Activated naive CD8-positive, alpha-beta T cell treated with anti-CD3 and anti-CD28 coated beads for 36 hours (primary cell): ENCODE measurements around the gene PHLDA1. TPM values are rescaled to one million over a fixed set of nuclear protein-coding genes. Genes with fewer than 3 reads are reported as not detected.

Source experiments
- DNase-seq: peaks from one replicate; pipeline ENCODE4 v3.0.0; 2021
- H3K27ac Mint-ChIP-seq: one replicate; pipeline ENCODE4 v1.8.0; 2022; ENCODE audit warnings: mild to moderate bottlenecking, moderate library complexity, mixed read lengths
- H3K27me3 Mint-ChIP-seq: one replicate; pipeline ENCODE4 v1.8.0; 2022; ENCODE audit warnings: mild to moderate bottlenecking, mixed read lengths
- H3K36me3 Mint-ChIP-seq: one replicate; pipeline ENCODE4 v1.8.0; 2021; ENCODE audit warnings: mild to moderate bottlenecking, mixed read lengths
- H3K4me1 Mint-ChIP-seq: one replicate; pipeline ENCODE4 v1.8.0; 2021; ENCODE audit warnings: mixed read lengths
- H3K4me3 Mint-ChIP-seq: one replicate; pipeline ENCODE4 v1.8.0; 2022; ENCODE audit warnings: mild to moderate bottlenecking, moderate library complexity, mixed read lengths
- H3K9me3 Mint-ChIP-seq: one replicate; pipeline ENCODE4 v1.8.0; 2022; ENCODE audit warnings: mixed read lengths
- total RNA-seq, 2 experiments: library from RNA; stranded (reverse); gene quantifications; one replicate each; pipeline ENCODE4 v1.2.3, GENCODE V29; 2021

The PHLDA1 gene
- total RNA-seq, 2 experiments from 2014 or later: 41.5 to 41.9 TPM

DNA sequence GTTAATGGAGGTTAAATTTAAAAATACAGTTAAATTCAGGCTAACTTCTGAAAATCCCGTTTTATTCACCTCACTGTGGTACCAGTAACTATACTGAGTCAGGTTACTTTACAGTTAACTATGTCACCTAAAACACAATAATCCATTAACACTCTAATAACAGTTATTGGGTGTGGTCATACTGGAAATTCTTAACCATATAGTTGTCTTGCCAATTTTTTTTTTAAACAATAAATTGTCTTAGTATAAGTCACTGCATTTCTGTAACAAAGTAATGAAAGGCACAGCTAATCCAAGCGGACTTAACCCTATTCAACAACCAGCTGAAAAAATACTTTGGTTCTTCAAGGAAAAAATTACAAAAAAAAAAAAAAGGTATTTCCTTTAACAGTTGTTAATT is 16.2 kb upstream of the PHLDA1 start:
- Mint-ChIP-seq H3K9me3 (no peaks in the 10 kb centered on the region), H3K27me3 (no peaks in the 10 kb centered on the region), H3K4me1 (peaks cover 5% of the 10 kb centered on the region), H3K36me3 (peaks cover 31% of the 10 kb centered on the region), H3K27ac (no peak overlapping the region), H3K4me3 (no peak overlapping the region)
- no peak for DNase-seq

GRCh38 chr12:76047060-76047459 is 15.5 kb upstream of the PHLDA1 start:
- H3K4me3 Mint-ChIP-seq: no peak overlapping the region
- H3K36me3 Mint-ChIP-seq: peaks cover 30% of the 10 kb centered on the region
- no peaks in the 10 kb centered on the region for H3K27me3 Mint-ChIP-seq
- H3K27ac Mint-ChIP-seq: no peak overlapping the region
- DNase-seq: no peak
- H3K9me3 Mint-ChIP-seq: no peaks in the 10 kb centered on the region
- peaks cover 7% of the 10 kb centered on the region for H3K4me1 Mint-ChIP-seq

- Mint-ChIP-seq H3K36me3 (peaks cover 19% of the 10 kb centered on the region), H3K4me1 (peaks cover 9% of the 10 kb centered on the region), H3K27ac (no peak overlapping the region), H3K27me3 (no peaks in the 10 kb centered on the region), H3K4me3 (no peak overlapping the region), H3K9me3 (no peaks in the 10 kb centered on the region)
- no peak for DNase-seq
Measured at GRCh38 chr12:76043377-76043776, 11.8 kb upstream of the PHLDA1 start.

GRCh38 chr12:76042147-76042546 is 10.6 kb upstream of the PHLDA1 start:
- H3K27ac Mint-ChIP-seq: no peak overlapping the region
- H3K36me3 Mint-ChIP-seq: peaks cover 15% of the 10 kb centered on the region
- H3K9me3 Mint-ChIP-seq: no peaks in the 10 kb centered on the region
- no peak for DNase-seq
- no peaks in the 10 kb centered on the region for H3K27me3 Mint-ChIP-seq
- H3K4me3 Mint-ChIP-seq: no peak overlapping the region
- peaks cover 16% of the 10 kb centered on the region for H3K4me1 Mint-ChIP-seq

- no peaks in the 10 kb centered on the region for H3K27me3 Mint-ChIP-seq
Measured at GRCh38 chr12:76041406-76041805, 9.8 kb upstream of the PHLDA1 start.

GRCh38 chr12:76040461-76040860 is 8.9 kb upstream of the PHLDA1 start:
- Mint-ChIP-seq H3K4me1 (peaks cover 17% of the 10 kb centered on the region), H3K4me3 (no peak overlapping the region), H3K36me3 (peaks cover 9% of the 10 kb centered on the region), H3K27me3 (no peaks in the 10 kb centered on the region), H3K9me3 (no peaks in the 10 kb centered on the region), H3K27ac (peak overlapping the region; percentile 52)
- no peak for DNase-seq

More at GRCh38 chr12:76041406-76041805, 9.8 kb upstream of the PHLDA1 start:
- no peak for DNase-seq
- Mint-ChIP-seq H3K4me3 (no peak overlapping the region), H3K9me3 (no peaks in the 10 kb centered on the region), H3K36me3 (peaks cover 9% of the 10 kb centered on the region), H3K4me1 (peaks cover 12% of the 10 kb centered on the region), H3K27ac (peak overlapping the region; percentile 25)

- peaks cover 29% of the 10 kb centered on the region for H3K4me1 Mint-ChIP-seq
- H3K27me3 Mint-ChIP-seq: no peaks in the 10 kb centered on the region
- H3K4me3 Mint-ChIP-seq: no peak overlapping the region
- DNase-seq: no peak
- H3K36me3 Mint-ChIP-seq: peaks cover 5% of the 10 kb centered on the region
- H3K27ac Mint-ChIP-seq: no peak overlapping the region
- no peaks in the 10 kb centered on the region for H3K9me3 Mint-ChIP-seq
Measured at GRCh38 chr12:76038176-76038575, 6.6 kb upstream of the PHLDA1 start.

GRCh38 chr12:76037130-76038103 is 5.8 kb upstream of the PHLDA1 start:
- Mint-ChIP-seq H3K4me1 (peaks cover 35% of the 10 kb centered on the region), H3K36me3 (peaks cover 5% of the 10 kb centered on the region), H3K27me3 (no peaks in the 10 kb centered on the region), H3K4me3 (no peak overlapping the region), H3K9me3 (no peaks in the 10 kb centered on the region), H3K27ac (no peak overlapping the region)
- DNase-seq: no peak

DNA sequence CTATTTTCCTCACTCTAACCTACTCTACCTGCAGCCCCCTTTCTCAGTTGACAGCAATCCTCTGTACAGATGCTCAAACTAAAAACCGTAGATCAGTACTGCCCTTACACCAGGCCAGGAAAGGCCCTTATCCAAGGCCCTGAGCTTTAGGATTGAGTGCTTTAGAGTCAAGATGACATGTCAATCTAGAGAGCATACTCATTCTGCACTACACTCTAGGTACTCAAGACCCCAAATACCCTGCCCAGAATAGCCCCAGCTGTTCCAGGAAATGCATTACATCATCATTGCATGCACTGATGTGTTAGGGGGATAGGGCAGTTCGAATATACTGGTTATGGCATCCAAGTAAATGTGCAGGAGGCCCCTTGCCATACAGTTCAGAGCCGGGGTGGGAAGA is 3.5 kb upstream of the PHLDA1 start:
- H3K27me3 Mint-ChIP-seq: peaks cover 6% of the 10 kb centered on the region
- DNase-seq: no peak
- H3K9me3 Mint-ChIP-seq: peaks cover 1% of the 10 kb centered on the region
- peak overlapping the region; percentile 27 for H3K27ac Mint-ChIP-seq
- H3K4me1 Mint-ChIP-seq: peaks cover 36% of the 10 kb centered on the region
- peaks cover 13% of the 10 kb centered on the region for H3K36me3 Mint-ChIP-seq
- no peak overlapping the region for H3K4me3 Mint-ChIP-seq

DNA sequence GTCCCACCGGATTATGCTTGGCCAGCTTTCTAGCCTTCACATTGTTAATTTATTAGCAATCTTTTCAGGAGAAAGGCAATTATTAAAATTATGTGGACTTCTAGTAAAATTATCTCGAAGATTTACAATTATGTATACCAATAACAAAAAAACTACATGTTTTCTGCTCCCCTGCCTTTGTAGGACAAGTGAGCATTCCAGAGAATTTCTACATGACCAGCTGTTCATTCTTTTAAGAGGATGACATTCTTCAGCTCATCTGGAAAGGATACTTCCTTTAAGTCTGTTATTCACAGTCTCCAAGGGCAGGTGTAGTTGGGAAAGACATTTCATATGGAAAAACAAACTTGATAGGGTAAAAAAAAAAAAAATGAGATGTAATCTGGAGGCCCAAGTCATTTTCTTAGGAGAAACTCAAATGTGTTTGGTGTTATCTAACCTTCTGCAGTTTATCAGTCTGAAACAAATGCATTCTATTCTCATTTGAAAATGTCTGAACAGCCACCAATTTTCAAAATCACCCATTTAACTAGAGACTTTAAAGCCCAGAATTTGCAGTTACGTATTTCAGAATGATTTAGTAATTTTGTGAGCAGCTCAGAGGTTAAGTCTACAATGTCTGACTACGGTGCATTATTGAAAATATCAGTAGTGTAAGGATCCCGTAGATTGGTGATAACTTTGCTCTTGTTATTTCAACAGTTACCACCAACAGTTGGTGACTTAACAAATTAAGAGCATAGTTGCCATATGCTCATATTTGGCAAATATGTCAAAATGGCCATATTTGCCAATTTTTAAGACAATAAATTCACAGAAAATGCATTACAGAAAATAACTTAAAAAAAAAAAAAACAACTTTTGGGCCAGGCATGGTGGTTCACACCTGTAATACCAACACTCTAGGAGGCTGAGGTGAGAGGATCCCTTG is 1.8 kb upstream of the PHLDA1 start:
- Mint-ChIP-seq H3K4me3 (peak overlapping the region; percentile 98), H3K9me3 (peaks cover 1% of the 10 kb centered on the region), H3K36me3 (peaks cover 30% of the 10 kb centered on the region), H3K27me3 (peaks cover 6% of the 10 kb centered on the region), H3K4me1 (peaks cover 41% of the 10 kb centered on the region), H3K27ac (peak overlapping the region; percentile 98)
- no peak for DNase-seq

GRCh38 chr12:76032043-76032981 is 736 bp upstream of the PHLDA1 start:
- Mint-ChIP-seq H3K36me3 (peaks cover 35% of the 10 kb centered on the region), H3K27me3 (peaks cover 6% of the 10 kb centered on the region), H3K4me1 (peaks cover 40% of the 10 kb centered on the region), H3K4me3 (peak overlapping the region; percentile 98), H3K9me3 (peaks cover 1% of the 10 kb centered on the region), H3K27ac (peak overlapping the region; percentile 98)
- DNase-seq: peak; percentile 58

DNA sequence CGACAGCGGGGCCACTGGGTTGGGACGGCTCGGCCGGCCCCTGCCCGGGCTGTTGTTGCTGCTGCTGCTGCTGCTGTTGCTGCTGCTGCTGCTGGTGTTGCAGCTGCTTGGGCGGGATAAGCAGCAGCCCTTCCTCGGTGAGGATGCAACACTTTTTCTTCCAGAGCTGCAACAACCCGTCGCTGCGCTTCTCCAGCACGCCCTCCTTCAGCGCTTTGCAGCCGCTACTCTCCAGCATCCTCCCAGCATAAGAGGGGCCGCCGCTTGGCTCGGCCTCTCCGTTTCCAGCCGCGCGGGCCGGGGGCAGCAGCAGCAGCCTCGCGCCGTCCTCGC is 529 bp downstream of the PHLDA1 start:
- peaks cover 48% of the 10 kb centered on the region for H3K36me3 Mint-ChIP-seq
- peaks cover 48% of the 10 kb centered on the region for H3K4me1 Mint-ChIP-seq
- H3K27me3 Mint-ChIP-seq: peaks cover 6% of the 10 kb centered on the region
- peak overlapping the region; percentile 98 for H3K4me3 Mint-ChIP-seq
- H3K27ac Mint-ChIP-seq: peak overlapping the region; percentile 98
- peaks cover 1% of the 10 kb centered on the region for H3K9me3 Mint-ChIP-seq
- DNase-seq: no peak

DNA sequence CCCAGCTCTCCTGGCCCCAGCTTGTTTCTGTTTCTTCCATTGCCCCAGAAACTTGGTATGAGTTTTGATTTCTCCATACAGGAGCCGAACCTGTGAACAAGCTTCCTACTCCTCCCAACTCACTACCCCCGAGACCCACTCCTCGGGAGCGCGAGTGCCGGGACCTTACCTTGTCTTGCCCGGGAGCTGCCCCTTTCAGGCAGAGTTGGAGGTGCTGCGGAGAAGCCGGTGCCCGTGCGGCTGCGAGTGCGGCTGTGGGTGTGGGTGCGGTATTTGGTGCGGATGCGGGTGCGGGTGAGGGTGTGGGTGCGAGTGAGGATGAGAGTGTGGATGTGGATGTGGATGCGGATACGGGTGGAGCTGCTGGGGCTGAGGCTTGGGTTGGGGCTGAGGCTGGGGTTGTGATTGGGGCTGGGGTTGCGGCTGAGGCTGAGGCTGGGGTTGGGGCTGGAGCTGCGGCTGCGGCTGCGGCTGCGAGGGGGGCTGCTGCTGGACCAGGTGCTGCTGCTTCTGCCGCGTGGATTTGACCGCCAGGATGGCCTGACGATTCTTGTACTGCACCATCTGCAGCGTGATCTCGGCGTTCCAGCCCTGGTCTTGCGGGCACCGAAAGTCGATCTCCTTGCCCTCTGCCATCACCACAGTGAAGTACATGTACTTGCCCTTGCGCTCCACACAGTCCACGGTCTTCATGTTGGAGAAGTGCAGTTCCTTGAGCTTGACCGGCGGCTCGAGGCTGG is 1.1 kb downstream of the PHLDA1 start:
- peak; percentile 63 for DNase-seq
- Mint-ChIP-seq H3K4me3 (peak overlapping the region; percentile 98), H3K27me3 (peaks cover 6% of the 10 kb centered on the region), H3K4me1 (peaks cover 49% of the 10 kb centered on the region), H3K9me3 (peaks cover 1% of the 10 kb centered on the region), H3K36me3 (peaks cover 53% of the 10 kb centered on the region), H3K27ac (peak overlapping the region; percentile 98)

DNA sequence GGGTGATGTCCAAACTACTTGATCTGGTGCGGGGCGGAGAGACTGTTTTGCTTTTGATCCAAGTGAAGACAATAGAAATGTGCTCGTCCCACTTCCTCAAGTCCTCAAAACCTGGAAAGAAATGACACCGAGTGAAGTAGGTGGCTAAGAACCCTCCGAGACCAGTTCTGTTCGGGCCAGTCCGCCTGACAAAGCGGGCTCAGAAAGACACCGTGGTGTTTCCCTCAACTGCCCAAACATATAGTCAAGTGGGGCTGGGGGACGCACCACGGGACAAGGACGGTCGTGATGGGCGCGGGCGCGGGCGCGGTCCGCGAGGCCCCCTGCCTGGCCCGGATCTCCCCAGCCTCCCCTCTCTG is 1.6 kb downstream of the PHLDA1 start:
- H3K27me3 Mint-ChIP-seq: peaks cover 6% of the 10 kb centered on the region
- peak overlapping the region; percentile 98 for H3K27ac Mint-ChIP-seq
- H3K4me3 Mint-ChIP-seq: peak overlapping the region; percentile 98
- DNase-seq: no peak
- peaks cover 1% of the 10 kb centered on the region for H3K9me3 Mint-ChIP-seq
- H3K4me1 Mint-ChIP-seq: peaks cover 49% of the 10 kb centered on the region
- H3K36me3 Mint-ChIP-seq: peaks cover 56% of the 10 kb centered on the region
